RWPE2 (cell line): ENCODE results near the gene SPAG16.
"Not testable (repeated sequence)": the region's sequence is repeated elsewhere in the genome, so short reads cannot be mapped to it uniquely, and the experiment has no call there.

Experiments
- ATAC-seq: fragments of 200-7000 bp; cut with Tn5 transposase; 3 replicates; pipeline ENCODE4 v1.9.1; 2021; ENCODE audit warnings: low read depth
- DNase-seq: peaks from one replicate; pipeline ENCODE4 v3.0.0-alpha.2; 2020; ENCODE audit warnings: low spot score
- H3K27ac ChIP-seq: fragments of 450-650 bp; 2 replicates; pipeline ENCODE4 v1.5.1; 2017; ENCODE audit warnings: mild to moderate bottlenecking; ENCODE audit not compliant: poor library complexity, severe bottlenecking
- H3K27me3 ChIP-seq: fragments of 250-450 bp; sonication (Bioruptor Pico); 2 replicates; pipeline ENCODE4 v1.5.1; 2021; ENCODE audit warnings: mild to moderate bottlenecking, moderate library complexity; ENCODE audit not compliant: insufficient read depth, poor library complexity, severe bottlenecking
- H3K36me3 ChIP-seq: fragments of 250-450 bp; sonication (Bioruptor Pico); 2 replicates; pipeline ENCODE4 v1.5.1; 2020; ENCODE audit warnings: low read depth, mild to moderate bottlenecking, moderate library complexity
- H3K4me1 ChIP-seq: fragments of 250-450 bp; sonication (Bioruptor Pico); 2 replicates; pipeline ENCODE4 v1.5.1; 2021; ENCODE audit warnings: mild to moderate bottlenecking, moderate library complexity; ENCODE audit not compliant: insufficient read depth, poor library complexity, severe bottlenecking
- H3K4me3 ChIP-seq: fragments of 250-450 bp; sonication (Bioruptor Pico); 2 replicates; pipeline ENCODE4 v1.5.1; 2021; ENCODE audit warnings: mild to moderate bottlenecking, moderate library complexity; ENCODE audit not compliant: severe bottlenecking
- H3K9me3 ChIP-seq: fragments of 250-450 bp; sonication (Bioruptor Pico); 2 replicates; pipeline ENCODE4 v1.5.1; 2021; ENCODE audit warnings: mild to moderate bottlenecking, moderate library complexity; ENCODE audit not compliant: severe bottlenecking
- CTCF ChIP-seq: fragments of 450-650 bp; IDR thresholded peaks from one replicate; pipeline ENCODE4 v1.5.1; 2017; ENCODE audit warnings: mild to moderate bottlenecking, moderate library complexity; ENCODE audit not compliant: poor library complexity, severe bottlenecking

SPAG16 gene

GRCh38 chr2:213689585-213689984 is 405.3 kb downstream of the SPAG16 start:
- no peaks in the 10 kb centered on the region for H3K36me3 ChIP-seq
- H3K4me3 ChIP-seq: no peak overlapping the region
- TF ChIP-seq CTCF: no peak
- ATAC-seq: no peak
- no peaks in the 10 kb centered on the region for H3K27me3 ChIP-seq
- no peak overlapping the region for H3K27ac ChIP-seq
- no peaks in the 10 kb centered on the region for H3K4me1 ChIP-seq
- no peaks in the 10 kb centered on the region for H3K9me3 ChIP-seq
- no peak for DNase-seq

- H3K27ac ChIP-seq: no peak overlapping the region
- no peaks in the 10 kb centered on the region for H3K9me3 ChIP-seq
- ATAC-seq: no peak
- no peak for TF ChIP-seq CTCF
- H3K4me1 ChIP-seq: no peaks in the 10 kb centered on the region
- DNase-seq: no peak
- H3K4me3 ChIP-seq: no peak overlapping the region
- no peaks in the 10 kb centered on the region for H3K36me3 ChIP-seq
- no peaks in the 10 kb centered on the region for H3K27me3 ChIP-seq
Measured at GRCh38 chr2:213691351-213691750, 407.1 kb downstream of the SPAG16 start.

GRCh38 chr2:213696442-213696841 is 412.2 kb downstream of the SPAG16 start:
- Histone ChIP-seq H3K27ac (no peak overlapping the region), H3K36me3 (no peaks in the 10 kb centered on the region), H3K4me1 (no peaks in the 10 kb centered on the region), H3K9me3 (no peaks in the 10 kb centered on the region), H3K27me3 (no peaks in the 10 kb centered on the region), H3K4me3 (no peak overlapping the region)
- ATAC-seq (no peak), DNase-seq (no peak)
- no peak for TF ChIP-seq CTCF

- not testable (repeated sequence) for H3K4me1 ChIP-seq, H3K27ac ChIP-seq, H3K27me3 ChIP-seq, ATAC-seq, H3K36me3 ChIP-seq, H3K9me3 ChIP-seq, H3K4me3 ChIP-seq, DNase-seq
Measured at GRCh38 chr2:213701365-213701764, 417.1 kb downstream of the SPAG16 start.

GRCh38 chr2:213703406-213704098 is 419.3 kb downstream of the SPAG16 start:
- Histone ChIP-seq H3K9me3 (no peaks in the 10 kb centered on the region), H3K36me3 (no peaks in the 10 kb centered on the region), H3K27me3 (no peaks in the 10 kb centered on the region), H3K4me1 (no peaks in the 10 kb centered on the region), H3K27ac (no peak overlapping the region), H3K4me3 (no peak overlapping the region)
- no peak for ATAC-seq
- no peak for TF ChIP-seq CTCF
- DNase-seq: no peak
